HL-60 (cell line): Measurements from ENCODE around the gene UTY.

Source experiments
- DNase-seq, 2 experiments: peaks; one replicate each; pipeline ENCODE4 v3.0.0-alpha.2; 2010 to 2020; ENCODE audit warnings: low read depth in 1 of 2, low spot score in 1 of 2
- H3K27ac ChIP-seq: fragments of 250-450 bp; sonication (Bioruptor Pico); replicated peaks from 2 replicates; pipeline ENCODE4 v1.5.1; 2020; ENCODE audit warnings: mild to moderate bottlenecking, moderate library complexity
- H3K27me3 ChIP-seq: fragments of 250-450 bp; sonication (Bioruptor Pico); 2 replicates; pipeline ENCODE4 v1.5.1; 2021; ENCODE audit warnings: mild to moderate bottlenecking, moderate library complexity; ENCODE audit not compliant: insufficient read depth, poor library complexity, severe bottlenecking
- H3K4me3 ChIP-seq: replicated peaks from 2 replicates; pipeline ENCODE4 v1.5.1; 2011; ENCODE audit warnings: mild to moderate bottlenecking, control low read depth, low read length; ENCODE audit not compliant: insufficient read depth
- CTCF ChIP-seq: IDR thresholded peaks from one replicate; pipeline ENCODE4 v1.5.1; 2011; ENCODE audit warnings: low read length, control low read depth, inconsistent platforms; ENCODE audit not compliant: insufficient read depth
- GABPA ChIP-seq: IDR thresholded peaks from 2 replicates; pipeline ENCODE4 v1.6.1; 2012; ENCODE audit warnings: low read depth
- POLR2AphosphoS5 ChIP-seq: IDR thresholded peaks from 2 replicates; pipeline ENCODE4 v1.6.1; 2012; ENCODE audit warnings: low read depth
- REST ChIP-seq: IDR thresholded peaks from 2 replicates; pipeline ENCODE4 v1.6.1; 2012; ENCODE audit warnings: low read depth; ENCODE audit not compliant: insufficient replicate concordance
- SPI1 ChIP-seq: IDR thresholded peaks from 2 replicates; pipeline ENCODE4 v1.6.1; 2012; ENCODE audit warnings: low read depth, mild to moderate bottlenecking, borderline replicate concordance

UTY gene

GRCh38 chrY:13429551-13429950 is 50.3 kb downstream of the UTY start:
- no peak overlapping the region for H3K27ac ChIP-seq
- DNase-seq = no peak
- TF ChIP-seq GABPA (no peak), POLR2AphosphoS5 (no peak), CTCF (no peak), SPI1 (no peak), REST (no peak)
- H3K4me3 ChIP-seq = no peak overlapping the region
- H3K27me3 ChIP-seq = no peaks in the 10 kb centered on the region

- H3K27ac ChIP-seq = no peak overlapping the region
Measured at GRCh38 chrY:13423281-13423732, 56.5 kb downstream of the UTY start.

More at GRCh38 chrY:13423281-13423732, 56.5 kb downstream of the UTY start:
- DNase-seq = no peak
- H3K4me3 ChIP-seq = no peak overlapping the region
- TF ChIP-seq POLR2AphosphoS5 (no peak), GABPA (no peak), REST (no peak), SPI1 (no peak), CTCF (no peak)
- no peaks in the 10 kb centered on the region for H3K27me3 ChIP-seq
